ENCODE results near the gene GCH1.

DNA sequence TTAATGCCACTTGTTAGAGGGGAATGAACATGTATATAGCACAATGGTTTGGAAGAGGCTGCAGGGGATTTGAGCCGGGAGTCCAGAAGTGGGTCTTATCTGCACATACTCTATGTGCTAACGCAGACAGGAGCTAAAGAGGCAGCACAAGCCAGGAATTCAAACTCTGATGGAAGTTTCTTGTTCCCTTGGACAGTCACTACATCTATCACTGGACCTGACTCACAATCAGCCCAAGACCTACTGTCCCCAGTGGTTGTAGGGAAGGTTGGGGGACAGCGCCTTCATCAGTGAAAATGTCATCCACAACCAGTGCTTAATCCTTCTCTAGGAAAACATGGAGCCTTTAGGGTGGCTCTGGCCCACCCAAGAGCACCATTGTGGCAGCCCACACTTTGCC is 107.8 kb downstream of the GCH1 start:
- TF ChIP-seq, protein P1, sequence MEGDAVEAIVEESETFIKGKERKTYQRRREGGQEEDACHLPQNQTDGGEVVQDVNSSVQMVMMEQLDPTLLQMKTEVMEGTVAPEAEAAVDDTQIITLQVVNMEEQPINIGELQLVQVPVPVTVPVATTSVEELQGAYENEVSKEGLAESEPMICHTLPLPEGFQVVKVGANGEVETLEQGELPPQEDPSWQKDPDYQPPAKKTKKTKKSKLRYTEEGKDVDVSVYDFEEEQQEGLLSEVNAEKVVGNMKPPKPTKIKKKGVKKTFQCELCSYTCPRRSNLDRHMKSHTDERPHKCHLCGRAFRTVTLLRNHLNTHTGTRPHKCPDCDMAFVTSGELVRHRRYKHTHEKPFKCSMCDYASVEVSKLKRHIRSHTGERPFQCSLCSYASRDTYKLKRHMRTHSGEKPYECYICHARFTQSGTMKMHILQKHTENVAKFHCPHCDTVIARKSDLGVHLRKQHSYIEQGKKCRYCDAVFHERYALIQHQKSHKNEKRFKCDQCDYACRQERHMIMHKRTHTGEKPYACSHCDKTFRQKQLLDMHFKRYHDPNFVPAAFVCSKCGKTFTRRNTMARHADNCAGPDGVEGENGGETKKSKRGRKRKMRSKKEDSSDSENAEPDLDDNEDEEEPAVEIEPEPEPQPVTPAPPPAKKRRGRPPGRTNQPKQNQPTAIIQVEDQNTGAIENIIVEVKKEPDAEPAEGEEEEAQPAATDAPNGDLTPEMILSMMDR (conservative IDR thresholded peaks at IDR 0.05 in 1 of 2, IDR thresholded peaks at IDR 0.05 in 1 of 2; ENCODE audit: low read depth in 1 of 2, low read length in 2 of 2): no peak
- TF ChIP-seq EZH2 (IDR thresholded peaks at IDR 0.05; ENCODE audit: low read length, missing control alignments): no peak

Measured in fibroblast of lung (primary cell).